ENCODE data around the gene POLR2E. TPM values are rescaled to one million over a fixed set of nuclear protein-coding genes. Genes with fewer than 3 reads are reported as not detected.

POLR2E gene
- total and polyA plus RNA-seq, 2 of the 13 experiments (the other 11 are each of a cell fraction or from before 2014, with no cell fraction given): 140 to 272 TPM

DNA sequence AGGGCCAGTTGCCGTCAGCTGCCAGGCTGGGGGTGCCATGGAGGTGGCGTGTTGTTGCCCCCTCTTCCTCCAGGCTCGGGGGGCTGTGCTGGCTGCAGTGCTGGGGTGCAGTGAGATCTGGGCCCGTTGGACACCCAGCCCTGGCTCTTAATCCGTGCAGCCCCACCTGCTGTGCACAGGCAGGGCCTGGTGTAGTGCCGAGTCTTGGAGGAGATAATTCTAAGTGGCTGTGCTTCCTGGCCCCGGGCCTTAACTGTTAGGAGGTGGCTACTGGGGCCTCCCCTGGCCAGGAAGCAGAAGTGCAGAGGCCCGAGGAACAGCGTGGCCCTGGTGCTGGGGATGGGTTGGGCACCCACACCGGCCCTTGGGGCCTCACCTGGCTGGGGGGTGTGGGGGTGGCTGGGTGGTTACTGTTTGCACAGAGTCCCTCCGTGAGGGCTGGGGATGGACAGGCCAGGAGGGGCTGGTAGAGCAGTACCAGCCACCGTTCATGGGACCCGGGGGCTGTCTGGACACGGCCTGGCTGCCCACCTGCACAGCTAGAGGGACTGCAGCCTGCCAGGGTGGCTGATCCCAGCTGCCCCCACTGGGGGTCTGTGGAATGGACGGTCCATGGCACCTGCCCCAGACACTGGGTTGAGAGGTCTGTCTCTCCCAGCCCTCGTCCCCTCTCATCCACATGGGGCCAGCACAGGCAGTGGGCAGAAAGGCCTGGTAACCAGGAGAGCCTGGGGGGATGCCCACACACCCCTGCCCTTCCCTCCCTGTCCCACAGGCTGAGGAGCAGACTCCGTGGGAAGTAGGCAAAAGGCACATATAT is 11.9 kb upstream of the POLR2E start:
- no peak for FAIRE-seq
- peaks cover 10 to 20% of the 10 kb centered on the region in 2 experiments; a peak in 4 of 5 replicates for H3K36me3 ChIP-seq (replicated peaks in 1 of 2; ENCODE audit: control insufficient read depth in 1 of 2, insufficient read depth in 2 of 2, low read length in 2 of 2)
- no peaks in the 10 kb centered on the region for H3K27me3 ChIP-seq (ENCODE audit: control insufficient read depth in 1 of 2, insufficient read depth in 2 of 2, low read length in 2 of 2)
- ChIA-PET POLR2A (interaction anchor here (1.2 kb wide), 1 partner anchor 9 kb away, joined by 6 read pairs; no protein-coding TSS in a partner anchor), CTCF (ENCODE audit: low intra/inter-chr PET ratio, low total read pairs) (no interaction called here)
- peak; percentile 1; the same call in 2 of the 3 replicates for ATAC-seq
- H4K20me1 ChIP-seq (ENCODE audit: insufficient read depth, low read length): peaks cover 15% of the 10 kb centered on the region; the same call in 1 of the 2 replicates
- H3K4me3 ChIP-seq (replicated peaks in 1 of 3; ENCODE audit: insufficient read depth in 1 of 3, low read depth in 2 of 3, low read length in 3 of 3): no peak overlapping the region
- in situ Hi-C loops (cut with HindIII; ENCODE audit: extremely low pct_ligation_motif_present, low pct_unique_long_range_greater_than_20kb): no loop called here
- H3K79me2 ChIP-seq (ENCODE audit: insufficient read depth, low read length): peaks cover 11% of the 10 kb centered on the region
- no TSS peak for BruUV-seq (replicated peaks)
- H3K4me2 ChIP-seq (ENCODE audit: low read depth, low read length): no peak overlapping the region
- intact Hi-C loops (cut with micrococcal nuclease; ENCODE audit: unreplicated experiment): loop anchor here (10.0 kb wide), 1 partner anchor 52 kb away; no protein-coding TSS in a partner anchor
- H3K9me3 ChIP-seq (ENCODE audit: low read length): no peaks in the 10 kb centered on the region
- no peak overlapping the region for H3K9ac ChIP-seq (ENCODE audit: insufficient read depth, low read depth, low read length)
- DNase-seq (ENCODE audit: low spot score): peak; percentile 20
- H2AFZ ChIP-seq (ENCODE audit: low read length): no peak overlapping the region
- 82% methylated on average over 6 of the region's 17 CpGs for WGBS (ENCODE audit: low lambda C conversion rate)
- peak overlapping the region; percentile 8 for H3K27ac ChIP-seq (ENCODE audit: extremely low read length, insufficient read depth, low read length)
- peaks cover 43% of the 10 kb centered on the region for H3K4me1 ChIP-seq (ENCODE audit: insufficient read depth, low read length)
- TF ChIP-seq ZC3H13 (CRISPR knock-in tag; IDR thresholded peaks at IDR 0.05) (0 out of 2 replicates have a peak, but pooled peaks have one; percentile 21), SSRP1 (CRISPR knock-in tag; IDR thresholded peaks at IDR 0.05) (0 out of 2 replicates have a peak, but pooled peaks have one; percentile 56), MTA3 (CRISPR knock-in tag; IDR thresholded peaks at IDR 0.05) (no peak), ZNF7 (CRISPR knock-in tag; IDR thresholded peaks at IDR 0.05) (peak; percentile 28; the same call in 1 of the 2 replicates), CBX2 (IDR thresholded peaks at IDR 0.05; ENCODE audit: low read depth, low read length) (no peak), CBX2 (CRISPR knock-in tag; IDR thresholded peaks at IDR 0.05; ENCODE audit: low read depth) (no peak), RBM39 (IDR thresholded peaks at IDR 0.05; ENCODE audit: low read depth, low read length, poor library complexity, severe bottlenecking) (peak; percentile 39), ZFY (CRISPR knock-in tag; IDR thresholded peaks at IDR 0.05) (peak; percentile 21; the same call in 1 of the 2 replicates), HOXA3 (CRISPR knock-in tag; IDR thresholded peaks at IDR 0.05) (0 out of 2 replicates have a peak, but pooled peaks have one; percentile 12), HNRNPLL (IDR thresholded peaks at IDR 0.05; ENCODE audit: low read depth, low read length, poor library complexity, severe bottlenecking) (peak; percentile 12), POLR2A (IDR thresholded peaks at IDR 0.05; ENCODE audit: insufficient read depth in 1 of 2, low read depth in 2 of 2, low read length in 2 of 2) (peak; percentile 2 to 25; a peak in 3 of 4 replicates), ZNF350 (CRISPR knock-in tag; IDR thresholded peaks at IDR 0.05; ENCODE audit: borderline replicate concordance, low read depth) (no peak), ZNF670 (CRISPR knock-in tag; IDR thresholded peaks at IDR 0.05; ENCODE audit: borderline replicate concordance) (no peak), MYC (CRISPR knock-in tag; IDR thresholded peaks at IDR 0.05; ENCODE audit: borderline replicate concordance) (peak; percentile 33; the same call in 1 of the 2 replicates)
- TF ChIP-seq, protein P1, sequence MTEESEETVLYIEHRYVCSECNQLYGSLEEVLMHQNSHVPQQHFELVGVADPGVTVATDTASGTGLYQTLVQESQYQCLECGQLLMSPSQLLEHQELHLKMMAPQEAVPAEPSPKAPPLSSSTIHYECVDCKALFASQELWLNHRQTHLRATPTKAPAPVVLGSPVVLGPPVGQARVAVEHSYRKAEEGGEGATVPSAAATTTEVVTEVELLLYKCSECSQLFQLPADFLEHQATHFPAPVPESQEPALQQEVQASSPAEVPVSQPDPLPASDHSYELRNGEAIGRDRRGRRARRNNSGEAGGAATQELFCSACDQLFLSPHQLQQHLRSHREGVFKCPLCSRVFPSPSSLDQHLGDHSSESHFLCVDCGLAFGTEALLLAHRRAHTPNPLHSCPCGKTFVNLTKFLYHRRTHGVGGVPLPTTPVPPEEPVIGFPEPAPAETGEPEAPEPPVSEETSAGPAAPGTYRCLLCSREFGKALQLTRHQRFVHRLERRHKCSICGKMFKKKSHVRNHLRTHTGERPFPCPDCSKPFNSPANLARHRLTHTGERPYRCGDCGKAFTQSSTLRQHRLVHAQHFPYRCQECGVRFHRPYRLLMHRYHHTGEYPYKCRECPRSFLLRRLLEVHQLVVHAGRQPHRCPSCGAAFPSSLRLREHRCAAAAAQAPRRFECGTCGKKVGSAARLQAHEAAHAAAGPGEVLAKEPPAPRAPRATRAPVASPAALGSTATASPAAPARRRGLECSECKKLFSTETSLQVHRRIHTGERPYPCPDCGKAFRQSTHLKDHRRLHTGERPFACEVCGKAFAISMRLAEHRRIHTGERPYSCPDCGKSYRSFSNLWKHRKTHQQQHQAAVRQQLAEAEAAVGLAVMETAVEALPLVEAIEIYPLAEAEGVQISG (CRISPR knock-in tag; IDR thresholded peaks at IDR 0.05): 0 out of 2 replicates have a peak, but pooled peaks have one; percentile 15
- TF ChIP-seq, protein P2, sequence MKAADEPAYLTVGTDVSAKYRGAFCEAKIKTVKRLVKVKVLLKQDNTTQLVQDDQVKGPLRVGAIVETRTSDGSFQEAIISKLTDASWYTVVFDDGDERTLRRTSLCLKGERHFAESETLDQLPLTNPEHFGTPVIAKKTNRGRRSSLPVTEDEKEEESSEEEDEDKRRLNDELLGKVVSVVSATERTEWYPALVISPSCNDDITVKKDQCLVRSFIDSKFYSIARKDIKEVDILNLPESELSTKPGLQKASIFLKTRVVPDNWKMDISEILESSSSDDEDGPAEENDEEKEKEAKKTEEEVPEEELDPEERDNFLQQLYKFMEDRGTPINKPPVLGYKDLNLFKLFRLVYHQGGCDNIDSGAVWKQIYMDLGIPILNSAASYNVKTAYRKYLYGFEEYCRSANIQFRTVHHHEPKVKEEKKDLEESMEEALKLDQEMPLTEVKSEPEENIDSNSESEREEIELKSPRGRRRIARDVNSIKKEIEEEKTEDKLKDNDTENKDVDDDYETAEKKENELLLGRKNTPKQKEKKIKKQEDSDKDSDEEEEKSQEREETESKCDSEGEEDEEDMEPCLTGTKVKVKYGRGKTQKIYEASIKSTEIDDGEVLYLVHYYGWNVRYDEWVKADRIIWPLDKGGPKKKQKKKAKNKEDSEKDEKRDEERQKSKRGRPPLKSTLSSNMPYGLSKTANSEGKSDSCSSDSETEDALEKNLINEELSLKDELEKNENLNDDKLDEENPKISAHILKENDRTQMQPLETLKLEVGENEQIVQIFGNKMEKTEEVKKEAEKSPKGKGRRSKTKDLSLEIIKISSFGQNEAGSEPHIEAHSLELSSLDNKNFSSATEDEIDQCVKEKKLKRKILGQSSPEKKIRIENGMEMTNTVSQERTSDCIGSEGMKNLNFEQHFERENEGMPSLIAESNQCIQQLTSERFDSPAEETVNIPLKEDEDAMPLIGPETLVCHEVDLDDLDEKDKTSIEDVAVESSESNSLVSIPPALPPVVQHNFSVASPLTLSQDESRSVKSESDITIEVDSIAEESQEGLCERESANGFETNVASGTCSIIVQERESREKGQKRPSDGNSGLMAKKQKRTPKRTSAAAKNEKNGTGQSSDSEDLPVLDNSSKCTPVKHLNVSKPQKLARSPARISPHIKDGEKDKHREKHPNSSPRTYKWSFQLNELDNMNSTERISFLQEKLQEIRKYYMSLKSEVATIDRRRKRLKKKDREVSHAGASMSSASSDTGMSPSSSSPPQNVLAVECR (CRISPR knock-in tag; IDR thresholded peaks at IDR 0.05; ENCODE audit: borderline replicate concordance): 0 out of 2 replicates have a peak, but pooled peaks have one; percentile 13
